Cerebellar nuclear complex (tissue), 1 donor: ENCODE measurements around the gene RALGAPA2.
A peak's percentile ranks its signal among the peaks of the same experiment; 100 is the strongest.

ENCODE experiments used
- DNase-seq, 2 experiments: peaks; one replicate each; lab custom pipeline; 2025; lab: John Stamatoyannopoulos, UW

RALGAPA2 gene

DNA sequence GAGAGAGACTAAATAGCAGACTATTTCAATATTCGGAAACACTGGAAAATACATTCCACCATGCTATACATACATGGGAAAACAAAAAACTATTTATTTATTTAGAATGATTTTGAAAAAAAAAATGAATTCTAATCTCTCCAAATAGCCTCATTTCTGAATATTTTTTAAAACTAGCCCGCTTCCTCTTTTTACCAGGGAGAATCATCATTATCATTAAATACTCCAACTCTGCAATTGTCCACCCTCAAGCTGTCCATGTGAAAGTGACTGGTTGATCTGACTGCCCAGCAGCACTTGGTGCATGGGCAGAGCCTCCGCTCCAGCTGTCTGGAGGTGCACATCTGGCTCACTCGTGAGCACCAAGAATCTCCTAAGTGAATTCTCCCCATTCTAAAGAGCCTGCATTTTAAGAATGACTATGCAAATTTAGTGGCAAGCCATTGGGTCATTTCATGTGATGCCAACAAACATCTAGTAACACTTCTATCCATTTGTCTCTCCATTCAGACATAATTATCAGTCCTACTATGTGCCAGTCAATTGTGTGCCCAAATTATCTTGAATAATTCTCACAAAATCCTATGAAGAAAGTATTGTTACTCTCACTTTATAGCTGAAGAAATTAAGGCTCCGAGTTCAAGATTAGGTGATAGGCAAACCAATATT lies 279.7 kb downstream of the RALGAPA2 start:
- DNase-seq: no peak

GRCh38 chr20:20430066-20430465 lies 282.4 kb downstream of the RALGAPA2 start:
- DNase-seq: no peak

DNA sequence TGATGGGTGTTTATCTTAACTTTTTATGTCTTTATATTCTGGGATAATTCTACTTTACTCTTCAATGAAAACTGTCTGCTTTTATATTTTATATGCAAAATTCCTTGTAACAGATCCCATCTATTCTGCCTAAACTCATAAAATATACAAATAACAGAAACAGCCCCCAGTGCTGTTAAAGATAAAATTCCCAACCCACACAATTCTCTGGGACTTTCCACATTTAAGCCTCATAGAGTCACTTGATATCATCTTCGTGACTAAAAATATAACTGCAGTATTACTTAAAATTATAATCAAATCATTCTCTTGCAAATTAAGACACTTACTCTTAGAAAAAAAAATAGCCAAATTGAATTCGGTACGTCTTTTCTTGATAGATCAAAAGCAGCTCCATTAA lies 284.4 kb downstream of the RALGAPA2 start:
- no peak for DNase-seq

GRCh38 chr20:20427227-20427864 lies 285.1 kb downstream of the RALGAPA2 start:
- DNase-seq: no peak

DNA sequence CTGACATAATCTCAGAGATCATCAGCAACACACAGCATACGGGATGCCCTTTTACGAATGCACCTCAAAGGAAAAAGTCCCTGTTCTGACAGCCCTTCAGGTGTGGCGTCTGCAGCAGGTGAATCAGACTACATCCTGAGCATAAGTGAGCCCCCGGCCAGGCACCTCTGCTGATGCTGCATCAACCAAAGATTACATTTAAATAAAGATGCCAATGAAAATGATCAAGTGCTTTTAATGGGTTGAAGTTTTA lies 285.9 kb downstream of the RALGAPA2 start:
- DNase-seq: no peak

DNA sequence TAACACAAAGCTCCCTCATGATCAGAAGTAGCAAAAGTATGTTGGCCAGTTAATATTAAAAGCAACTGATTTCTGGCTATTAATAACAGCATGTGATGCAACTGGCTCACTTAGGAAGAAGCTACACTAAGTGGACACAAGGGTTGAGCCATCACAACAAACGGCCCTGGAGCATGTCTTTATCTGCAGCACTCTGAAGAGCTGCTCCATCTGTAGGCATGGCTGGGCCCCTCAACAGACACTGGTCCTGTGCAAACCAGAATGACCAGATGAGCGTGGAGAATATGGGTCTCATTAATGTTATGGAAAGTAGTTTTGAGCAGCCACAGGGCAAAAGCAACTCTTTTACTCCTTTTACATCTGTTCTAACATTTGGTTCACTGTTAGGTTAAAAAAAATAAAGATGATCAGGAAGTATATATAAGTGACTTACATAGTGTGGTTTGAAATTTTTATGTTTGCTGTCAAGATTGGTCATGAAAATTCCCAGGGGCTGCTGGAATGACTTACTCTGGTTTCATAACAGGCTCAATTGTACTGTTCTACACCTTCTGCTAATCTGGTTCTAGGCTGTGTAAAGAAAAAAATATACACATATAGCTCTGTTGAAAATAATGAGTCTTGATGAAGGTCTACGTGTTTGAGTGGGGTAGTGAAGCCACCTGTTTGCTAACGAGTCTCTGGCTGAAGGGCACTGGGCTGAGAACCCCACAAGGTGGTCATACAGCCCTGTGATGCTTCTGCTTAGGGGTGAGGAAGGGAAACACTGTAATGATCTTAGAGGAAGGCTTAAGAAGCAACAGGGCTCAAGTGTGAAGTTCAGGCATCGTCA lies 286.4 kb downstream of the RALGAPA2 start:
- DNase-seq: no peak

- no peak for DNase-seq
Observed at GRCh38 chr20:20423117-20423516, 289.3 kb downstream of the RALGAPA2 start.

- DNase-seq: no peak
Observed at GRCh38 chr20:20417876-20418676, 294.4 kb downstream of the RALGAPA2 start.

- DNase-seq: no peak
Observed at GRCh38 chr20:20415321-20415720, 297.1 kb downstream of the RALGAPA2 start.

GRCh38 chr20:20414640-20415220 lies 297.7 kb downstream of the RALGAPA2 start:
- no peak for DNase-seq

GRCh38 chr20:20413810-20414281 lies 298.6 kb downstream of the RALGAPA2 start:
- no peak for DNase-seq

DNA sequence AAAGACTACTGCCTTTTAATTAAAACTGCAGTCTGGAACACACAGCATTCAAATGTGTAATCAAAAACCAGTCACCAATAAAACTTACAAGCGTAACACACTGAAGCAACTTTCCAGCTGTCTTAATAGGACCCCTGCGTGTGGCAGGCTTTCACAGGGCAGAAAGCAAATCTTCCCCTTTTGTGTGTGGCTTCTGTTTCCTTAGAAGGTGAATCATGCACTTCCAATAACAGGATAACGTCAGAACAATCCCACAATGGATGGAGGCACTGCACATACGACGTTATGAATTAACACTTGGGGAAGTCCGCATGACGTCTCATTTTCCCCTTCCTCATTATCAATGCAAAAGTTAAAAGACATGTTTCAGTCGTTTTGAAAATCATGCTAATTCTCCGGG lies 299.7 kb downstream of the RALGAPA2 start:
- no peak for DNase-seq

- peak in 1 of 2 experiments; percentile 23 for DNase-seq
Observed at GRCh38 chr20:20411836-20412235, 300.6 kb downstream of the RALGAPA2 start.

GRCh38 chr20:20411402-20411801 lies 301.0 kb downstream of the RALGAPA2 start:
- DNase-seq: peak in 1 of 2 experiments; percentile 41

- DNase-seq: peak; percentile 59 to 66
Observed at GRCh38 chr20:20410678-20411077, 301.8 kb downstream of the RALGAPA2 start.

DNA sequence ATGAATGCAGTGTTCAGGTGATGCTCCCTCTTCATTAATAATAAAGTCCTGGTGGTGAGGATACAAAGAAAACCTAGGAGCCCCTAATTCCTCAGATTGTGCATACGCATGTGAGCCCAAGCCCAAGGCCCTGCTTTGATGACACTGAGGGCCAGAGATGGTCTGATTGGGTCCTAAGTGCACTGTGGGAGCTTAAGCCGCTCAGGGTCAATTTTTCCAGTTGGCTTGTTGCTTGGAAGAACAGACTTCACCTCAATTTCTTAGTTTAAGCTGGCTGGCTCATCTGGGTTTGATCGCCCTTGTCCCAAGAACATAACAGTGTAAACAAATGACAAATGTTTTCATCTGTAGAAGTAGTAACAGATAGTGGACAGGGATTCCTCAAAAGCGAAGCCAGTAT lies 303.1 kb downstream of the RALGAPA2 start:
- no peak for DNase-seq

GRCh38 chr20:20407891-20408805 lies 304.3 kb downstream of the RALGAPA2 start:
- DNase-seq: peak; percentile 42 to 43

DNA sequence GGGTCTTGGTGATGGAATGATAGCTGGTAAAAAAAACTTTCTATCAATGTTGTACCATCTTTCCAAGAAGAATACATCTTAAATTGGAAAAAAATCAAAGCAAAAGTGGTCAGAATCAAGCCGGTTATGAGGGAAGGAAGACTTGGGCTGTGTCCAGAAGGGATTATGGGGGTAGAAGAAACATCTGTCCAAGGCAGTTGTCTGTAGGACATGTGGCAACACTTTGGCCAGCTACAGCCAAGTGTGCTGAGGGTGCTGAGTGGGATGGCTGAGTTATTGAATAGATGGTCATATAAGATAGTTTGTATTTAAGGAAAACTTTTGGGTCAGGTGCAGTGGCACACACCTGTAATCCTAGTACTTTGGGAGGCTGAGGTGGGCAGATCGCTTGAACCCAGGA lies 306.1 kb downstream of the RALGAPA2 start:
- DNase-seq: no peak

GRCh38 chr20:20405623-20406022 lies 306.8 kb downstream of the RALGAPA2 start:
- DNase-seq: no peak

GRCh38 chr20:20404633-20405032 lies 307.8 kb downstream of the RALGAPA2 start:
- no peak for DNase-seq

DNA sequence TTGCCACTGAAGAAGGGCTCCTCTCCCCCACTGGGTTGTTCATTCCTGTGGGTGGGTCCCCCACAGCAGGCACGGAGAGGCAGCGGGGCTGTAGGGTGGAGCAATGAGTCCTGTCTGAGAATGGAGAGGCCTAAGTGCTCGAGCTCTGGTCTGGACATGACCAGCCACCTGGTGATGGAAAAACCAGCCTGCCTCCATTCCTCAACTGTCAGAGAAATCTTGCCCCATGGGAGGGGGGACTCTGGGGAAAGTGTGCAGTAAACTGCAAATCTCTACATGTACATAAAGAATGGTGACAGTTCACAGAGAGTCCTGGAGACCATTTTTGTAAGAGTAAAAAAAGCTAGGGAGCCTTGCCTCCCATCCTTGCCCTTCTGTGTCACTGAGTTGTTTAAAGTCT lies 310.5 kb downstream of the RALGAPA2 start:
- no peak for DNase-seq
